DOHH2 (cell line): Measurements from ENCODE around the gene TRIM28.

Experiments
- H3F3A ChIP-seq: fragments of 200-600 bp; sonication (generic), shearing (Covaris generic); 2 replicates; pipeline ENCODE4 v1.6.0; 2016; ENCODE audit warnings: antibody characterized with exemption, mild to moderate bottlenecking; ENCODE audit not compliant: control insufficient read depth, insufficient read depth
- H3K27ac ChIP-seq: fragments of 200-600 bp; sonication (generic); 2 replicates; pipeline ENCODE4 v1.5.1; 2014; ENCODE audit warnings: low read depth, mild to moderate bottlenecking, low read length, moderate library complexity
- H3K27me3 ChIP-seq: fragments of 200-600 bp; sonication (generic); 2 replicates; pipeline ENCODE4 v1.6.1; 2014; ENCODE audit warnings: mild to moderate bottlenecking, low read length, mixed read lengths; ENCODE audit not compliant: control insufficient read depth
- H3K36me3 ChIP-seq: fragments of 200-600 bp; sonication (generic); 2 replicates; pipeline ENCODE4 v1.6.1; 2014; ENCODE audit warnings: mild to moderate bottlenecking, low read length, moderate library complexity, mixed read lengths; ENCODE audit not compliant: control insufficient read depth
- H3K4me1 ChIP-seq: fragments of 200-600 bp; sonication (generic); 2 replicates; pipeline ENCODE4 v1.6.1; 2014; ENCODE audit warnings: mild to moderate bottlenecking, low read length, mixed read lengths; ENCODE audit not compliant: control insufficient read depth
- H3K4me2 ChIP-seq: fragments of 200-600 bp; sonication (generic); 2 replicates; pipeline ENCODE4 v1.6.0; 2014; ENCODE audit warnings: mild to moderate bottlenecking, low read length, moderate library complexity
- H3K4me3 ChIP-seq: fragments of 200-600 bp; sonication (generic); 2 replicates; pipeline ENCODE4 v1.5.1; 2014; ENCODE audit warnings: mild to moderate bottlenecking, low read length, mixed read lengths
- H3K79me2 ChIP-seq: fragments of 200-600 bp; sonication (generic); 2 replicates; pipeline ENCODE4 v1.6.1; 2014; ENCODE audit warnings: mild to moderate bottlenecking, low read length, mixed read lengths; ENCODE audit not compliant: control insufficient read depth
- H3K9me2 ChIP-seq: fragments of 200-600 bp; sonication (generic); replicated peaks from 2 replicates; pipeline ENCODE4 v1.6.1; 2014; ENCODE audit warnings: mild to moderate bottlenecking, low read length, mixed read lengths; ENCODE audit not compliant: control insufficient read depth
- H3K9me3 ChIP-seq: fragments of 200-600 bp; sonication (generic); 2 replicates; pipeline ENCODE4 v1.6.1; 2014; ENCODE audit warnings: antibody characterized with exemption, low read length, mixed read lengths; ENCODE audit not compliant: control insufficient read depth, insufficient read depth
- H4K20me1 ChIP-seq: fragments of 200-600 bp; sonication (generic); 2 replicates; pipeline ENCODE4 v1.6.0; 2014; ENCODE audit warnings: low read depth, mild to moderate bottlenecking, antibody characterized with exemption, low read length, moderate library complexity; ENCODE audit not compliant: control insufficient read depth, insufficient read depth
- EZH2phosphoT487 ChIP-seq: fragments of 200-600 bp; sonication (generic); IDR thresholded peaks from 2 replicates; pipeline ENCODE4 v1.6.1; 2017; ENCODE audit warnings: borderline replicate concordance, mild to moderate bottlenecking, antibody characterized with exemption, low read length, moderate library complexity, mixed read lengths
- TF ChIP-seq, protein P1 (sequence below): fragments of 200-600 bp; sonication (generic); IDR thresholded peaks from one replicate; pipeline ENCODE4 v1.5.1; 2014; ENCODE audit warnings: antibody characterized with exemption, mild to moderate bottlenecking, low read depth, low read length; ENCODE audit not compliant: poor library complexity, severe bottlenecking

The TRIM28 gene

DNA sequence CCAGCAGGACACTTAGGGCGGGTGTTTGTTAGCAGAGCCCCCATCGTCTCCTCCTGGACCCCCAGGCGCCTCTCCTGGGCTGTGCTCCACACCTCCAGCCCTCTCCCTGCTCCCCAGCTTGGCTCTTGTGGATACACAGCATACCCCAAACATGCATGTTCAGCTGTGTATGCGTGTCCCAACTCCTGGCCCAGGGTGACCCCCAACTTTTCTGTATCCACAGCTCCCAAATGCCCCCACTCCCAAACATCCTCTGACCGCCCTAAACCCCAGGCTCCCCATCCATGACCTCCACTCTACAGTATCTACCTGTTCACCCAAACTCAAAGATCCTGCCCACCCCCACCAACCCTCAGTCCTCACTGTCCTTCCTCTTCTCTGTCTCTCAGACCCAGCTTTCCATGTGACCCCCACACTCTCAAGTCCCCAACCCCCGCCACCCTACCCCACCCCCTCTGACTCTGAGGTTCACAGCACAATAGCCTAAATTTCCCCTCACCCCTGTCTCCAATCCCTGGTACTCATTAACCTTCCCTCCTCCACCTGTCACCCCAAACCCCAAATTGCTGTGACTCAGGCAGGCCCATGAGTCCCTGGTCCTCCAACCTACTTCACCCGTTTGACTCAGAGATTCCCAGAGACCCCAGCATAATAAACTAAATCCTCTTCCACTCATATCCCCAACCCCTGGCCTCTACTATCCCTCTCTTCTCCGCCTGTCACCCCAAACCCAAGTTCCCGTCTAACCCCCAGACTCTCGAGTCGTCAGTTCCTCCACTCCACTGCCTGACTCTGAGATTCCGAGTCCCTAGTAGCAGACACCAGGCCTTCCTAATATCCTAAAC, 13.6 kb downstream of the TRIM28 start:
- no peaks in the 10 kb centered on the region for H3K27me3 ChIP-seq
- TF ChIP-seq EZH2phosphoT487 = no peak
- TF ChIP-seq, protein P1, sequence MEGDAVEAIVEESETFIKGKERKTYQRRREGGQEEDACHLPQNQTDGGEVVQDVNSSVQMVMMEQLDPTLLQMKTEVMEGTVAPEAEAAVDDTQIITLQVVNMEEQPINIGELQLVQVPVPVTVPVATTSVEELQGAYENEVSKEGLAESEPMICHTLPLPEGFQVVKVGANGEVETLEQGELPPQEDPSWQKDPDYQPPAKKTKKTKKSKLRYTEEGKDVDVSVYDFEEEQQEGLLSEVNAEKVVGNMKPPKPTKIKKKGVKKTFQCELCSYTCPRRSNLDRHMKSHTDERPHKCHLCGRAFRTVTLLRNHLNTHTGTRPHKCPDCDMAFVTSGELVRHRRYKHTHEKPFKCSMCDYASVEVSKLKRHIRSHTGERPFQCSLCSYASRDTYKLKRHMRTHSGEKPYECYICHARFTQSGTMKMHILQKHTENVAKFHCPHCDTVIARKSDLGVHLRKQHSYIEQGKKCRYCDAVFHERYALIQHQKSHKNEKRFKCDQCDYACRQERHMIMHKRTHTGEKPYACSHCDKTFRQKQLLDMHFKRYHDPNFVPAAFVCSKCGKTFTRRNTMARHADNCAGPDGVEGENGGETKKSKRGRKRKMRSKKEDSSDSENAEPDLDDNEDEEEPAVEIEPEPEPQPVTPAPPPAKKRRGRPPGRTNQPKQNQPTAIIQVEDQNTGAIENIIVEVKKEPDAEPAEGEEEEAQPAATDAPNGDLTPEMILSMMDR = no peak
- peak overlapping the region; percentile 90 for H3K4me2 ChIP-seq
- H3K4me3 ChIP-seq = peak overlapping the region; percentile 76
- H3K4me1 ChIP-seq = peaks cover 74% of the 10 kb centered on the region
- H3K27ac ChIP-seq = peak overlapping the region; percentile 67
- no peaks in the 10 kb centered on the region for H3K9me3 ChIP-seq
- H4K20me1 ChIP-seq = no peaks in the 10 kb centered on the region
- H3K9me2 ChIP-seq = no peaks in the 10 kb centered on the region
- peaks cover 53% of the 10 kb centered on the region for H3K36me3 ChIP-seq
- H3F3A ChIP-seq = peaks cover 44% of the 10 kb centered on the region
- H3K79me2 ChIP-seq = peaks cover 46% of the 10 kb centered on the region

DNA sequence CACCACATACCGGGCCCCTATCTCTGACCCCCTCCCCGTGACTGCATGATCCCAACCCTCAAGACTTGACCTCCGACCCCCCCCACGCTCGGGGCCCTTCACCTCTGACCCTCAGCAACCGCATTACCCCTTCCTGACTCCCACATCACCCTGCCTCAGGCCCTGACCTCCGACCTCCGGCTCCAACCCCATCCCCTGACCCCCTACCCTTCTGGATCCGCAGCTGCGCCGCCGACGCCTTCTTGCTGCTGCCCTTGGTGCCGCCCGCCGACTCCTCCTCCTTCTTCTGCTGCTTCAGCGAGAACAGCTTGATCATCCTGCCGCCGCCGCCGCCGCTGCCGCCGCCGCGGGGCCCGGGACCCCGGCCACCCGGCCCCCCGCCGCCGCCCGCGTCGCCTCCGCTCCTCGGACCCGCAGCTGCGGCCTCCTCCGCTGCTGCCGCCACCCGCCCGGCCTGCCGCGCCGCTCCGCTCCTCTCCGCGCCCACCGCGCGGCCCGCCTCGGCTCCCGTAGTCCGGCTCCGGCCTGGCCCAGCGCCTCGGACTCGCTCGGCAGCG, 14.3 kb downstream of the TRIM28 start, which contains the start of gene UBE2M:
TSS of gene UBE2M (minus strand) at position 546 of the 557 bp plus-strand sequence. CDS start at position 316, 230 bp downstream.
- peaks cover 46% of the 10 kb centered on the region for H3K79me2 ChIP-seq

DNA sequence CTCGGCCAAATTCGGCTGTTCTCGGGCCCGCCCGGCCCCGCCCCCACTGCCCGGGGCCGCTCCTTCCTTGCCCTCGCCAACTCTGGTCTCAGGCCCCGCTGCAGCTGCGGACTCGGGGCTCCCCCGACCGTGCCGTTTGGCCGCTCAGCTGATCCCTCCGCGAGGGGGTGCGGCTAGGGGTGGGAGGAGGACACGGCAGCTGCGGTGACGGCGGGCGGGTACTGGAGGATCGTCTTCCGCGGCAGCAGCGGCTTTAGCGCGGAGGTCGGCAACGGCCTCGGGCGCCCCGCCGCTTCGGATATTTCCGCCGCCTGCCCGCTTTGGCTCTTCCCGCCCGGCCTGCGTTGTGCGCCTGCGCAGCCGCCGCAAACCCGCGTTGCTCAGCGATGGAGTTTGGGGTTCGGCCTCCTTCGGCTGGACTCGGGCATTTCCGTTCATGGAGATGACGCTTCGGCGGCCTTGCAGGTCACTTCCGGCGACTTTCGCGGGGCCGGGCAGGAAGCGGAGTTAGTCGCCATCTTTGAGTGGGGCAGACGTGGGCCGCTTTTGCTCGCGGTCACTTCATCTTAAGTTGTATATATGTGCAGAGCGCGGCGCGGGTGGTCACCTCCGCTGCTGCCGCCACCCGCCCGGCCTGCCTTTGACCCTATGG, 14.9 kb downstream of the TRIM28 start:
- peaks cover 38% of the 10 kb centered on the region for H3F3A ChIP-seq
- no peaks in the 10 kb centered on the region for H3K9me3 ChIP-seq
- H4K20me1 ChIP-seq = no peaks in the 10 kb centered on the region
- TF ChIP-seq EZH2phosphoT487 = no peak
- TF ChIP-seq, protein P1 = no peak
- peaks cover 75% of the 10 kb centered on the region for H3K4me1 ChIP-seq
- H3K36me3 ChIP-seq = peaks cover 43% of the 10 kb centered on the region
- peak overlapping the region; percentile 92 for H3K4me3 ChIP-seq
- peak overlapping the region; percentile 91 for H3K27ac ChIP-seq
- peaks cover 51% of the 10 kb centered on the region for H3K79me2 ChIP-seq
- peak overlapping the region; percentile 95 for H3K4me2 ChIP-seq
- 0 out of 2 replicates have a peak, but pooled peaks cover 2% of the 10 kb centered on the region for H3K27me3 ChIP-seq
- no peaks in the 10 kb centered on the region for H3K9me2 ChIP-seq

More for the DNA sequence above, 14.3 kb downstream of the TRIM28 start, which contains the start of gene UBE2M:
- peaks cover 74% of the 10 kb centered on the region for H3K4me1 ChIP-seq
- H3K9me3 ChIP-seq = no peaks in the 10 kb centered on the region
- peaks cover 38% of the 10 kb centered on the region for H3F3A ChIP-seq
- peak within 1 kb of the TSS; percentile 95 for H3K4me2 ChIP-seq
- H3K4me3 ChIP-seq = peak within 1 kb of the TSS; percentile 92
- TF ChIP-seq, protein P1 = no peak
- no peak for TF ChIP-seq EZH2phosphoT487
- peaks cover 47% of the 10 kb centered on the region for H3K36me3 ChIP-seq
- peak within 1 kb of the TSS; percentile 91 for H3K27ac ChIP-seq
- H3K9me2 ChIP-seq = no peaks in the 10 kb centered on the region
- H3K27me3 ChIP-seq = no peaks in the 10 kb centered on the region
- H4K20me1 ChIP-seq = no peaks in the 10 kb centered on the region
